ENCODE data around the gene UTF1. TPM values are rescaled to one million over a fixed set of nuclear protein-coding genes. Genes with fewer than 3 reads are reported as not detected.
A peak's percentile ranks its signal among the peaks of the same experiment; 100 is the strongest.

UTF1 gene
- polyA plus RNA-seq, 1 donor: not detected

GRCh38 chr10:133237588-133238465, 7.8 kb downstream of the UTF1 start, which contains the start of gene VENTX:
VENTX (plus strand) TSS chr10:133237855; CDS start chr10:133237915, 60 bp downstream.
- no peak within 1 kb of the TSS for H3K4me3 ChIP-seq (ENCODE audit: low read length)
- WGBS (ENCODE audit: insufficient coverage, low lambda C conversion rate): no CpG with 5 or more reads among the region's 60 CpGs
- H3K27ac ChIP-seq (ENCODE audit: low read length): no peak within 1 kb of the TSS
- H3K9me3 ChIP-seq (ENCODE audit: control insufficient read depth, low read depth, low read length): peaks cover 5% of the 10 kb centered on the region
- H3K4me1 ChIP-seq (ENCODE audit: control insufficient read depth, insufficient read depth, low read length): peaks cover 36% of the 10 kb centered on the region
- peaks cover 72% of the 10 kb centered on the region for H3K27me3 ChIP-seq (ENCODE audit: control insufficient read depth, insufficient read depth, low read length)
- DNase-seq: peak in 1 of 2 donors; percentile 31
- H3K36me3 ChIP-seq (ENCODE audit: control insufficient read depth, insufficient read depth, low read length): no peaks in the 10 kb centered on the region

- H3K27me3 ChIP-seq (ENCODE audit: control insufficient read depth, insufficient read depth, low read length): peaks cover 66% of the 10 kb centered on the region
- H3K36me3 ChIP-seq (ENCODE audit: control insufficient read depth, insufficient read depth, low read length): no peaks in the 10 kb centered on the region
- H3K9me3 ChIP-seq (ENCODE audit: control insufficient read depth, low read depth, low read length): peaks cover 5% of the 10 kb centered on the region
- H3K27ac ChIP-seq (ENCODE audit: low read length): no peak overlapping the region
- no peak overlapping the region for H3K4me3 ChIP-seq (ENCODE audit: low read length)
- peaks cover 39% of the 10 kb centered on the region for H3K4me1 ChIP-seq (ENCODE audit: control insufficient read depth, insufficient read depth, low read length)
- no CpG with 5 or more reads among the region's 15 CpGs for WGBS (ENCODE audit: insufficient coverage, low lambda C conversion rate)
- no peak for DNase-seq
These were observed 8.4 kb downstream of the UTF1 start for GRCh38 chr10:133238466-133238804.

GRCh38 chr10:133239990-133240389, 10.0 kb downstream of the UTF1 start:
- H3K4me3 ChIP-seq (ENCODE audit: low read length): no peak overlapping the region
- no peak overlapping the region for H3K27ac ChIP-seq (ENCODE audit: low read length)
- H3K27me3 ChIP-seq (ENCODE audit: control insufficient read depth, insufficient read depth, low read length): peaks cover 55% of the 10 kb centered on the region
- H3K4me1 ChIP-seq (ENCODE audit: control insufficient read depth, insufficient read depth, low read length): peaks cover 54% of the 10 kb centered on the region
- no peak for DNase-seq
- peaks cover 5% of the 10 kb centered on the region for H3K9me3 ChIP-seq (ENCODE audit: control insufficient read depth, low read depth, low read length)
- WGBS (ENCODE audit: insufficient coverage, low lambda C conversion rate): no CpG with 5 or more reads among the region's 15 CpGs
- H3K36me3 ChIP-seq (ENCODE audit: control insufficient read depth, insufficient read depth, low read length): no peaks in the 10 kb centered on the region

DNA sequence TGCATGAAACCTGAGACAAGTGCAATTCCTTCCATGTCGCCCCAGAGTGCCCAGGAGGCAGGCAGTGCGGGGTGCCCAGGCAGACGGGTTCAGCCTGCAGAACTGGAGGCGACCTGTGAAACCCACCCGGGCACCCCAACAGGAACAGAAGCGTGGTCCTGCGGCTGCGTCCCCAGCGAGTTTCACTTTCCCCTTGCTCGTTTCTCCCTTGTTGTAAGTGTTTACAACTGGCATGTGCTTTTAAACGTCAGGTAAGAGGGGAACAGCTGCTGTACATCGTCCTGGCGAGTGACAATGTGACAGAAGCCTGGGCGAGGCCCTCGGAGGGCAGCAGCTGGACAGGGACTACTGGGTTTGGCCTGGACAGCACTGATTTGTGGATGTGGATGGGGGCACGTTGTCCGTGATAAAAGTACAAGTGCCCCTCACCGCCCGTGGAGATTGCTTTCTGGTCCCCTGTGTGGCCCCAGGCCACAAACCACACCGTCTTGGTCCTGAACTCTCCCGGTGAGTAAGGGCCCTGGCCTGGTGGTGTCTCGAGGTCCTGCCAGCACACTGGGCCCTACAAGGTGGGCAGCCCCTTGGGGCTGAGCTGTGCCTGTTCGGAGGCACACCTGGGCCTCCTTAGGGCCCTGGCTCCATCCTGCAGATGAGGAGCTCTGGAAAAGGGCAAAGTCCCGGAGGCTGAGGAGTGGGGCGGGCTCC, 11.6 kb downstream of the UTF1 start:
- DNase-seq: peak; percentile 59 to 68
- H3K36me3 ChIP-seq (ENCODE audit: control insufficient read depth, insufficient read depth, low read length): no peaks in the 10 kb centered on the region
- H3K4me1 ChIP-seq (ENCODE audit: control insufficient read depth, insufficient read depth, low read length): peaks cover 67% of the 10 kb centered on the region
- H3K4me3 ChIP-seq (ENCODE audit: low read length): no peak overlapping the region
- no peak overlapping the region for H3K27ac ChIP-seq (ENCODE audit: low read length)
- peaks cover 2% of the 10 kb centered on the region for H3K9me3 ChIP-seq (ENCODE audit: control insufficient read depth, low read depth, low read length)
- no CpG with 5 or more reads among the region's 25 CpGs for WGBS (ENCODE audit: insufficient coverage, low lambda C conversion rate)
- peaks cover 40% of the 10 kb centered on the region for H3K27me3 ChIP-seq (ENCODE audit: control insufficient read depth, insufficient read depth, low read length)

- Histone ChIP-seq H3K27ac (ENCODE audit: low read length) (no peak overlapping the region), H3K4me1 (ENCODE audit: control insufficient read depth, insufficient read depth, low read length) (peaks cover 66% of the 10 kb centered on the region), H3K9me3 (ENCODE audit: control insufficient read depth, low read depth, low read length) (peaks cover 1% of the 10 kb centered on the region), H3K27me3 (ENCODE audit: control insufficient read depth, insufficient read depth, low read length) (peaks cover 29% of the 10 kb centered on the region), H3K36me3 (ENCODE audit: control insufficient read depth, insufficient read depth, low read length) (no peaks in the 10 kb centered on the region), H3K4me3 (ENCODE audit: low read length) (no peak overlapping the region)
- no CpG with 5 or more reads among the region's 27 CpGs for WGBS (ENCODE audit: insufficient coverage, low lambda C conversion rate)
- no peak for DNase-seq
These were observed 12.8 kb downstream of the UTF1 start for GRCh38 chr10:133242611-133243356.

DNA sequence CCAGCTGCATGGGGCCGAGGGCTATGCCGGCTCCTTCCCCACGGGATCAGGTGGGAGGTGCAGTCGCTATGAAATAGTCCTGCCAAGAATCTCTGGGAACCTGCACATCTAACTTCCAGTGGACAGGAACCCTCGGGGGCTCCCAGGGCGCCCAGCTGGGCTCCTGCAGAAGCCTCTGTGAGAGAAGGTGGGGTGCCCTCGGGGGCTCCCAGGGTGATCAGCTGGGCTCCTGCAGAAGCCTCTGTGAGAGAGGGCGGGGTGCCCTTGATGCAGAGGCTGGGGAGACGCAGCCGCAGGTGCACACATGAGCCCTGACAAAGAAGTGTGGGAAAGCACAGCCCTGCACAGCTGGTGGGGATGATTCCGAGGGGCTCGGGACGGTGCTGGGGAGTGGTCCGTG, 13.6 kb downstream of the UTF1 start:
- no peak overlapping the region for H3K27ac ChIP-seq (ENCODE audit: low read length)
- peaks cover 60% of the 10 kb centered on the region for H3K4me1 ChIP-seq (ENCODE audit: control insufficient read depth, insufficient read depth, low read length)
- no peaks in the 10 kb centered on the region for H3K9me3 ChIP-seq (ENCODE audit: control insufficient read depth, low read depth, low read length)
- no peak overlapping the region for H3K4me3 ChIP-seq (ENCODE audit: low read length)
- peaks cover 21% of the 10 kb centered on the region for H3K27me3 ChIP-seq (ENCODE audit: control insufficient read depth, insufficient read depth, low read length)
- no peak for DNase-seq
- H3K36me3 ChIP-seq (ENCODE audit: control insufficient read depth, insufficient read depth, low read length): no peaks in the 10 kb centered on the region
- WGBS (ENCODE audit: insufficient coverage, low lambda C conversion rate): no CpG with 5 or more reads among the region's 14 CpGs

- H3K27me3 ChIP-seq (ENCODE audit: control insufficient read depth, insufficient read depth, low read length): peaks cover 8% of the 10 kb centered on the region
- WGBS (ENCODE audit: insufficient coverage, low lambda C conversion rate): no CpG with 5 or more reads among the region's 33 CpGs
- H3K27ac ChIP-seq (ENCODE audit: low read length): peak overlapping the region; percentile 54
- H3K36me3 ChIP-seq (ENCODE audit: control insufficient read depth, insufficient read depth, low read length): no peaks in the 10 kb centered on the region
- DNase-seq: peak; percentile 92 to 96
- no peaks in the 10 kb centered on the region for H3K9me3 ChIP-seq (ENCODE audit: control insufficient read depth, low read depth, low read length)
- peaks cover 63% of the 10 kb centered on the region for H3K4me1 ChIP-seq (ENCODE audit: control insufficient read depth, insufficient read depth, low read length)
- peak overlapping the region; percentile 18 for H3K4me3 ChIP-seq (ENCODE audit: low read length)
These were observed 15.6 kb downstream of the UTF1 start for GRCh38 chr10:133245439-133246235.

DNA sequence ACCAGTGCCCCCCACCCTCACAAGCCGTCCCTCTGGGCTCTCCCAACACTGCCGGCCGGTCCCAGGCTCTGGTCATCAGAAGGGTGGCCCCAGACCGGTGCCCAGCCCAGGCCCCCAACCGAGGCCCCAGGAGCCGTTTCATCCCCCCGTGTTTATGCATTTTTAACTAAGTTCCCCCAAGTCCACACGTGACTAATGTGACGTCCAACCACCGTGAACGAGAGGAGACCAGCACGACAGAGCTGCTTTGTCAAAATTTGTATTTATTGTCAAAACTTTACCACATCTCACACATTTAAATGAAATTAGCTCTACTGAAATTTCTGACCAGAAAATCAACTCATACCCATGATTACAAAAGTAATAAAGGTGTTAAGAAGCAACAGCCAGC, 16.2 kb downstream of the UTF1 start:
- no CpG with 5 or more reads among the region's 12 CpGs for WGBS (ENCODE audit: insufficient coverage, low lambda C conversion rate)
- peak in 1 of 2 donors; percentile 39 for DNase-seq
- H3K27ac ChIP-seq (ENCODE audit: low read length): peak overlapping the region; percentile 54
- peaks cover 8% of the 10 kb centered on the region for H3K27me3 ChIP-seq (ENCODE audit: control insufficient read depth, insufficient read depth, low read length)
- no peaks in the 10 kb centered on the region for H3K36me3 ChIP-seq (ENCODE audit: control insufficient read depth, insufficient read depth, low read length)
- H3K4me1 ChIP-seq (ENCODE audit: control insufficient read depth, insufficient read depth, low read length): peaks cover 57% of the 10 kb centered on the region
- peak overlapping the region; percentile 18 for H3K4me3 ChIP-seq (ENCODE audit: low read length)
- no peaks in the 10 kb centered on the region for H3K9me3 ChIP-seq (ENCODE audit: control insufficient read depth, low read depth, low read length)

GRCh38 chr10:133247681-133248333, 17.8 kb downstream of the UTF1 start:
- no CpG with 5 or more reads among the region's 36 CpGs for WGBS (ENCODE audit: insufficient coverage, low lambda C conversion rate)
- Histone ChIP-seq H3K36me3 (ENCODE audit: control insufficient read depth, insufficient read depth, low read length) (no peaks in the 10 kb centered on the region), H3K4me1 (ENCODE audit: control insufficient read depth, insufficient read depth, low read length) (peaks cover 42% of the 10 kb centered on the region), H3K4me3 (ENCODE audit: low read length) (no peak overlapping the region), H3K27me3 (ENCODE audit: control insufficient read depth, insufficient read depth, low read length) (peaks cover 4% of the 10 kb centered on the region), H3K27ac (ENCODE audit: low read length) (no peak overlapping the region), H3K9me3 (ENCODE audit: control insufficient read depth, low read depth, low read length) (no peaks in the 10 kb centered on the region)
- no peak for DNase-seq
